GM18870 (cell line): ENCODE results near the gene CAPN3.

ENCODE experiments used
- ATAC-seq: cut with Tn5 transposase; IDR thresholded peaks from one replicate; pipeline ENCODE4 v1.9.1; 2021; ENCODE audit warnings: moderate library complexity; ENCODE audit not compliant: unreplicated experiment

Gene CAPN3

GRCh38 chr15:42392309-42393024 lies 33.2 kb downstream of the CAPN3 start:
- no peak for ATAC-seq

- ATAC-seq, result no peak
Measured at GRCh38 chr15:42394106-42394505, 34.8 kb downstream of the CAPN3 start.

GRCh38 chr15:42395838-42396237 lies 36.5 kb downstream of the CAPN3 start:
- no peak for ATAC-seq

- ATAC-seq, result no peak
Measured at GRCh38 chr15:42401544-42402454, 42.5 kb downstream of the CAPN3 start.

- ATAC-seq, result no peak
Measured at GRCh38 chr15:42402455-42403205, 43.3 kb downstream of the CAPN3 start.

GRCh38 chr15:42403389-42403788 lies 44.1 kb downstream of the CAPN3 start:
- no peak for ATAC-seq

- ATAC-seq, result no peak
Measured at GRCh38 chr15:42404461-42405235, 45.3 kb downstream of the CAPN3 start.

- ATAC-seq, result no peak
Measured at GRCh38 chr15:42405863-42406482, 46.7 kb downstream of the CAPN3 start.

GRCh38 chr15:42408178-42408577 lies 48.9 kb downstream of the CAPN3 start:
- no peak for ATAC-seq

- no peak for ATAC-seq
Measured at GRCh38 chr15:42409011-42409410, 49.7 kb downstream of the CAPN3 start.

GRCh38 chr15:42411884-42412283 lies 52.6 kb downstream of the CAPN3 start:
- ATAC-seq, result no peak

- ATAC-seq, result no peak
Measured at GRCh38 chr15:42413920-42414319, 54.6 kb downstream of the CAPN3 start.

- no peak for ATAC-seq
Measured at GRCh38 chr15:42419369-42419768, 60.1 kb downstream of the CAPN3 start.

GRCh38 chr15:42421376-42421775 lies 62.1 kb downstream of the CAPN3 start:
- ATAC-seq, result no peak

- ATAC-seq, result no peak
Measured at GRCh38 chr15:42427429-42428223, 68.3 kb downstream of the CAPN3 start.

GRCh38 chr15:42444415-42445063 lies 85.2 kb downstream of the CAPN3 start:
- no peak for ATAC-seq

- no peak for ATAC-seq
Measured at GRCh38 chr15:42445551-42445950, 86.2 kb downstream of the CAPN3 start.

- ATAC-seq, result no peak
Measured at GRCh38 chr15:42447599-42447998, 88.3 kb downstream of the CAPN3 start.

- no peak for ATAC-seq
Measured at GRCh38 chr15:42448281-42448680, 89.0 kb downstream of the CAPN3 start.
